ENCODE measurements around the gene TMEM170A.

DNA sequence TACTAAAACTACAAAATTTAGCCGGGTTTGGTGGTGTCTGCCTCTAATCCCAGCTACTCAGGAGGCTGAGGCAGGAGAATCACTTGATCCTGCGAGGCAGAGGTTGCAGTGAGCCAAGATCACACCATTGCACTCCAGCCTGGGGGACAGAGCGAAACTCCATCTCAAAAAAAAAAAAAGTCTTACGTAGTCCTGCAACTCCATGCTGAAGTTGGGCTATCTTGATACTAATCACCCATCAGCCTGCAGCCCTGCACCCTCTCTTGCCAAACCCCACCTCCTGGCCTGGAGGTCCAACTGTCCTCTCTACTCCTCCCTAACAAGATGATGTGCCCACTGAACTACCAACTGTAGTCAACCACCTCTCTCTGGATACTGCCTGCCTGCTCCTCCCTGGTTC lies 4.8 kb downstream of the TMEM170A start:
- TF ChIP-seq, protein P1, sequence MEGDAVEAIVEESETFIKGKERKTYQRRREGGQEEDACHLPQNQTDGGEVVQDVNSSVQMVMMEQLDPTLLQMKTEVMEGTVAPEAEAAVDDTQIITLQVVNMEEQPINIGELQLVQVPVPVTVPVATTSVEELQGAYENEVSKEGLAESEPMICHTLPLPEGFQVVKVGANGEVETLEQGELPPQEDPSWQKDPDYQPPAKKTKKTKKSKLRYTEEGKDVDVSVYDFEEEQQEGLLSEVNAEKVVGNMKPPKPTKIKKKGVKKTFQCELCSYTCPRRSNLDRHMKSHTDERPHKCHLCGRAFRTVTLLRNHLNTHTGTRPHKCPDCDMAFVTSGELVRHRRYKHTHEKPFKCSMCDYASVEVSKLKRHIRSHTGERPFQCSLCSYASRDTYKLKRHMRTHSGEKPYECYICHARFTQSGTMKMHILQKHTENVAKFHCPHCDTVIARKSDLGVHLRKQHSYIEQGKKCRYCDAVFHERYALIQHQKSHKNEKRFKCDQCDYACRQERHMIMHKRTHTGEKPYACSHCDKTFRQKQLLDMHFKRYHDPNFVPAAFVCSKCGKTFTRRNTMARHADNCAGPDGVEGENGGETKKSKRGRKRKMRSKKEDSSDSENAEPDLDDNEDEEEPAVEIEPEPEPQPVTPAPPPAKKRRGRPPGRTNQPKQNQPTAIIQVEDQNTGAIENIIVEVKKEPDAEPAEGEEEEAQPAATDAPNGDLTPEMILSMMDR (IDR thresholded peaks at IDR 0.05; ENCODE audit: insufficient read depth, low read length, poor library complexity, severe bottlenecking) = no peak
- no peak for TF ChIP-seq EZH2phosphoT487 (conservative IDR thresholded peaks at IDR 0.05; ENCODE audit: low read length)
